Prostate gland (tissue), 2 donors: ENCODE measurements around the gene CD101.

Experiments
- POLR2A ChIP-seq: fragments of 450-650 bp; IDR thresholded peaks from one replicate; pipeline ENCODE4 v1.6.1; 2016; ENCODE audit warnings: antibody characterized with exemption, mild to moderate bottlenecking
- POLR2AphosphoS5 ChIP-seq: sonication (generic); formaldehyde crosslinking; IDR thresholded peaks from one replicate; pipeline ENCODE4 v1.6.1; 2017; ENCODE audit warnings: antibody characterized with exemption
- TF ChIP-seq, protein P1 (sequence below), 4 experiments: fragments of 200-600 bp in 2 of 4; fragments of 450-650 bp in 2 of 4; sonication (generic) in 2 of 4; IDR thresholded peaks; 1 replicate in 3 of 4; 2 replicates in 1 of 4; pipeline ENCODE4 v1.5.1; 2016 to 2019; ENCODE audit warnings: antibody characterized with exemption in 4 of 4, mild to moderate bottlenecking in 2 of 4, moderate library complexity in 2 of 4

DNA sequence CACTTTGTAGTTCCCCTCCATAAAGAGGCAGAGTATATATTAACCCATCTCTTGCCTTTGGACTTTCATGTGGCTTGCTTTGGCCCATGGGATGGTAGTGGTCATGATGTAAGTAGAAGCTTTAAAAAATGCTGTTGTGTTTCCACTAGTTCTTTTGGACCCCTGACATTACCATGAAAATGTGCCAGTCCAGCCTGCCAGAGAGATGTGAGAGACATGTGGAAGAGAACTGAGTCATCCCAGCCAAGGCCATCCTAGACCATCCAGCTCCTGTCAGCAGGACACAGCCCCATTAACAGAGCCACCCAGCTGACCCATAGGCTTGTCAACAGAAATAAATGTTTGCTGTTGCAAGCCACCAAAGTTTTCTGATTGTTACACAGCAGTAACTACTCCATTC lies 3.9 kb upstream of the CD101 start:
- TF ChIP-seq, protein P1, sequence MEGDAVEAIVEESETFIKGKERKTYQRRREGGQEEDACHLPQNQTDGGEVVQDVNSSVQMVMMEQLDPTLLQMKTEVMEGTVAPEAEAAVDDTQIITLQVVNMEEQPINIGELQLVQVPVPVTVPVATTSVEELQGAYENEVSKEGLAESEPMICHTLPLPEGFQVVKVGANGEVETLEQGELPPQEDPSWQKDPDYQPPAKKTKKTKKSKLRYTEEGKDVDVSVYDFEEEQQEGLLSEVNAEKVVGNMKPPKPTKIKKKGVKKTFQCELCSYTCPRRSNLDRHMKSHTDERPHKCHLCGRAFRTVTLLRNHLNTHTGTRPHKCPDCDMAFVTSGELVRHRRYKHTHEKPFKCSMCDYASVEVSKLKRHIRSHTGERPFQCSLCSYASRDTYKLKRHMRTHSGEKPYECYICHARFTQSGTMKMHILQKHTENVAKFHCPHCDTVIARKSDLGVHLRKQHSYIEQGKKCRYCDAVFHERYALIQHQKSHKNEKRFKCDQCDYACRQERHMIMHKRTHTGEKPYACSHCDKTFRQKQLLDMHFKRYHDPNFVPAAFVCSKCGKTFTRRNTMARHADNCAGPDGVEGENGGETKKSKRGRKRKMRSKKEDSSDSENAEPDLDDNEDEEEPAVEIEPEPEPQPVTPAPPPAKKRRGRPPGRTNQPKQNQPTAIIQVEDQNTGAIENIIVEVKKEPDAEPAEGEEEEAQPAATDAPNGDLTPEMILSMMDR (IDR thresholded peaks at IDR 0.05), result no peak
- TF ChIP-seq POLR2AphosphoS5 (no peak), POLR2A (no peak)
